K562 (cell line): ENCODE measurements around the gene RASIP1. TPM values are rescaled to one million over a fixed set of nuclear protein-coding genes. Genes with fewer than 3 reads are reported as not detected.
A peak's percentile ranks its signal among the peaks of the same experiment; 100 is the strongest.

ENCODE experiments used
- ATAC-seq: fragments of 200-7000 bp; cut with Tn5 transposase; 3 replicates; pipeline ENCODE4 v1.9.1; 2020; ENCODE audit warnings: moderate library complexity
- BruUV-seq: library from RNA; stranded (reverse); fragments of 400-500 nt; replicated peaks from 2 replicates; lab custom pipeline; 2021; lab: Mats Ljungman, UMichigan
- CTCF ChIA-PET: fragments of 300-600 bp; formaldehyde crosslinking; extraction: SDS; loops from one replicate; lab custom pipeline; 2021; ENCODE audit warnings: low intra/inter-chr PET ratio; lab: Yijun Ruan, JAX
- POLR2A ChIA-PET: fragments of 300-600, 350-650 bp; sonication (Branson Sonifier 250); formaldehyde crosslinking; extraction: SDS; loops from one replicate; lab custom pipeline; 2021; ENCODE audit warnings: antibody characterized with exemption, inconsistent platforms; lab: Yijun Ruan, JAX
- DNase-seq, 4 experiments: peaks; one replicate each; pipeline versions ENCODE4 v3.0.0 to v3.0.0-alpha.2; 2011 to 2018; ENCODE audit warnings: low spot score in 3 of 4, mixed read lengths in 3 of 4; ENCODE audit errors: extremely low read depth in 1 of 4
- FAIRE-seq: peaks from 2 replicates; lab custom pipeline; 2011; peaks lifted over from hg19 to GRCh38; lab: Jason Lieb, UNC
- H2AFZ ChIP-seq: 2 replicates; pipeline ENCODE4 v1.6.0; 2011; ENCODE audit warnings: low read depth, low read length, control low read depth, inconsistent platforms
- H3K27ac ChIP-seq: fragments of 200-600 bp; 3 replicates; pipeline ENCODE4 v1.8.0; 2011; ENCODE audit warnings: low read depth, mild to moderate bottlenecking, control low read depth, inconsistent platforms, low read length, moderate library complexity, mixed read lengths; ENCODE audit errors: extremely low read depth
- H3K27me3 ChIP-seq, 2 experiments: fragments of 300-600 bp in 1 of 2; 2 replicates in 1 of 2; 3 replicates in 1 of 2; pipeline versions ENCODE4 v1.6.0 to v1.8.0; 2011; ENCODE audit warnings: inconsistent platforms in 2 of 2, low read length in 2 of 2, mild to moderate bottlenecking in 1 of 2, mixed read lengths in 1 of 2, moderate library complexity in 1 of 2; ENCODE audit not compliant: control insufficient read depth in 2 of 2, insufficient read depth in 2 of 2
- H3K36me3 ChIP-seq: fragments of 300-600 bp; 3 replicates; pipeline ENCODE4 v1.8.0; 2011; ENCODE audit warnings: mild to moderate bottlenecking, low read length, inconsistent platforms; ENCODE audit not compliant: control insufficient read depth, insufficient read depth
- H3K4me1 ChIP-seq, 2 experiments: fragments of 200-600 bp in 1 of 2; replicated peaks in 1 of 2; 2 replicates in 1 of 2; 3 replicates in 1 of 2; pipeline versions ENCODE4 v1.5.1 to v1.8.0; 2011; ENCODE audit warnings: inconsistent platforms in 2 of 2, low read length in 2 of 2, mild to moderate bottlenecking in 1 of 2, mixed read lengths in 1 of 2, moderate library complexity in 1 of 2; ENCODE audit not compliant: control insufficient read depth in 2 of 2, insufficient read depth in 2 of 2
- H3K4me2 ChIP-seq: 2 replicates; pipeline ENCODE4 v1.6.1; 2011; ENCODE audit warnings: low read length, control low read depth, inconsistent platforms, mixed read lengths; ENCODE audit not compliant: insufficient read depth
- H3K4me3 ChIP-seq: fragments of 200-600 bp; sonication (generic), shearing (Covaris generic); 2 replicates; pipeline ENCODE4 v1.5.1; 2016; ENCODE audit warnings: control low read depth, inconsistent platforms
- H3K79me2 ChIP-seq: fragments of 200-600 bp; 3 replicates; pipeline ENCODE4 v1.8.0; 2011; ENCODE audit warnings: low read length, inconsistent platforms; ENCODE audit not compliant: control insufficient read depth, insufficient read depth
- H3K9ac ChIP-seq, 2 experiments: 2 replicates each; pipeline versions ENCODE4 v1.6.0 to v1.6.1; 2011; ENCODE audit warnings: low read depth in 2 of 2, low read length in 2 of 2, control low read depth in 1 of 2, inconsistent platforms in 1 of 2, mild to moderate bottlenecking in 1 of 2, mixed read lengths in 1 of 2; ENCODE audit not compliant: insufficient read depth in 1 of 2
- H3K9me1 ChIP-seq: one replicate; pipeline ENCODE4 v1.6.0; 2011; ENCODE audit warnings: inconsistent platforms, mild to moderate bottlenecking, low read length, moderate library complexity; ENCODE audit not compliant: control insufficient read depth, insufficient read depth
- H3K9me3 ChIP-seq: replicated peaks from 2 replicates; pipeline ENCODE4 v1.5.1; 2011; ENCODE audit warnings: low read depth, low read length, inconsistent platforms; ENCODE audit not compliant: control insufficient read depth, insufficient read depth
- H4K20me1 ChIP-seq: replicated peaks from 2 replicates; pipeline ENCODE4 v1.6.1; 2011; ENCODE audit warnings: low read length, inconsistent platforms, mixed read lengths; ENCODE audit not compliant: control insufficient read depth, insufficient read depth
- CBFA2T2 ChIP-seq: fragments of 450-650 bp; conservative IDR thresholded peaks from 2 replicates; pipeline ENCODE4 v1.6.1; 2017; ENCODE audit warnings: mild to moderate bottlenecking
- ESRRA ChIP-seq: fragments of 450-650 bp; IDR thresholded peaks from 2 replicates; pipeline ENCODE4 v1.6.1; 2014; ENCODE audit warnings: low read depth, mild to moderate bottlenecking, moderate library complexity, borderline replicate concordance
- GABPB2 ChIP-seq: fragments of 250-450 bp; sonication (Bioruptor Pico); conservative IDR thresholded peaks from 2 replicates; pipeline ENCODE4 v1.5.1; 2021; ENCODE audit warnings: mild to moderate bottlenecking
- KDM2B ChIP-seq: fragments of 250-450 bp; sonication (Bioruptor Pico); IDR thresholded peaks from 2 replicates; pipeline ENCODE4 v1.8.0; 2021; ENCODE audit warnings: mild to moderate bottlenecking, moderate library complexity
- PCBP2 ChIP-seq: fragments of 200-400 bp; formaldehyde crosslinking; IDR thresholded peaks from 2 replicates; pipeline ENCODE4 v1.6.1; 2018; ENCODE audit warnings: low read length, low read depth, mild to moderate bottlenecking, moderate library complexity; ENCODE audit not compliant: poor library complexity, severe bottlenecking
- POLR2A ChIP-seq: fragments of 450-650 bp; conservative IDR thresholded peaks from 2 replicates; pipeline ENCODE4 v1.6.1; 2016
- SAP30 ChIP-seq: fragments of 200-600 bp; sonication (generic); IDR thresholded peaks from 2 replicates; pipeline ENCODE4 v1.6.1; 2012; ENCODE audit warnings: borderline replicate concordance, low read depth, mild to moderate bottlenecking, moderate library complexity, low read length, control low read depth, inconsistent platforms; ENCODE audit not compliant: insufficient read depth, poor library complexity, severe bottlenecking
- SREBF2 ChIP-seq: sonication (generic); formaldehyde crosslinking; IDR thresholded peaks from 2 replicates; pipeline ENCODE4 v1.4.0; 2020; ENCODE audit warnings: mild to moderate bottlenecking, missing genetic modification reagents
- TCF3 ChIP-seq: sonication (generic); formaldehyde crosslinking; IDR thresholded peaks from 2 replicates; pipeline ENCODE4 v1.4.0; 2020; ENCODE audit warnings: mild to moderate bottlenecking, missing genetic modification reagents
- TCF7 ChIP-seq: sonication (generic); IDR thresholded peaks from 2 replicates; pipeline ENCODE4 v1.6.1; 2016; ENCODE audit warnings: antibody characterized with exemption, borderline replicate concordance
- TCF7L2 ChIP-seq: fragments of 150-350 bp; IDR thresholded peaks from 2 replicates; pipeline ENCODE4 v1.6.1; 2016; ENCODE audit warnings: low read depth, mild to moderate bottlenecking, low read length, moderate library complexity
- ZKSCAN1 ChIP-seq: fragments of 150-350 bp; IDR thresholded peaks from 2 replicates; pipeline ENCODE4 v1.6.1; 2016; ENCODE audit warnings: low read depth, low read length
- ZKSCAN3 ChIP-seq: fragments of 250-450 bp; sonication (Bioruptor Pico); IDR thresholded peaks from 2 replicates; pipeline ENCODE4 v1.4.0; 2020
- ZNF316 ChIP-seq: fragments of 450-650 bp; IDR thresholded peaks from 2 replicates; pipeline ENCODE4 v1.6.1; 2016
- ZNF57 ChIP-seq: fragments of 450-650 bp; formaldehyde crosslinking; IDR thresholded peaks from 2 replicates; pipeline ENCODE4 v1.4.0; 2020; ENCODE audit warnings: mild to moderate bottlenecking, moderate library complexity
- ZNF668 ChIP-seq: fragments of 250-450 bp; sonication (Bioruptor Pico); IDR thresholded peaks from 2 replicates; pipeline ENCODE4 v1.8.0; 2022; ENCODE audit warnings: mild to moderate bottlenecking, inconsistent platforms
- WGBS: fragments of 100-300 bp; shearing (Covaris generic); methylation state at CpG from one replicate; pipeline ENCODE4 v1.1.6; 2016; ENCODE audit warnings: low coverage, mixed read lengths; ENCODE audit not compliant: insufficient coverage; ENCODE audit errors: missing lambda C conversion rate; 5-methylcytosine and 5-hydroxymethylcytosine counted together
- in situ Hi-C: fragments of 300-500 bp; cut with MboI; formaldehyde crosslinking; loops from 4 replicates; pipeline ENCODE4 v1.15.0; 2018; ENCODE audit warnings: inconsistent platforms, mixed read lengths
- intact Hi-C: fragments of 100-400 bp; cut with micrococcal nuclease; formaldehyde crosslinking; loops from 2 replicates; pipeline ENCODE4 v1.14.2; 2022
- polyA plus RNA-seq, 8 experiments: library from polyadenylated mRNA; depleted of rRNA in 4 of 8; stranded (reverse) in 5 of 8; unstranded in 3 of 8; fragments of >200 nt; fragmentation: Nextera tagmentation in 2 of 8; fragmentation: Illumina TruSeq in 1 of 8; extraction: Ambion mirVana in 2 of 8; extraction: Trizol in 1 of 8; gene quantifications; 2 replicates each; pipeline versions ENCODE4 v1.2.1 to v1.2.3, GENCODE V29; 2011 to 2014; ENCODE audit warnings: inconsistent platforms in 1 of 8, missing spikeins in 1 of 8
- total RNA-seq, 7 experiments: library from RNA; depleted of rRNA in 6 of 7; stranded (reverse); fragments of >200 nt in 6 of 7; fragmentation: Illumina TruSeq in 2 of 7; extraction: Trizol in 2 of 7; gene quantifications; 2 replicates each; pipeline versions ENCODE4 v1.2.1 to v1.2.3, GENCODE V29; 2011 to 2021; ENCODE audit warnings: low replicate concordance in 1 of 7
- TF ChIP-seq, protein P1 (sequence below): sonication (generic); formaldehyde crosslinking; IDR thresholded peaks from 2 replicates; pipeline ENCODE4 v1.9.0; 2022; ENCODE audit warnings: mild to moderate bottlenecking, missing genetic modification reagents
- TF ChIP-seq, protein P2 (sequence below): fragments of 450-650 bp; IDR thresholded peaks from 2 replicates; pipeline ENCODE4 v1.6.1; 2018; ENCODE audit warnings: mild to moderate bottlenecking, low read depth; ENCODE audit not compliant: partially characterized antibody
- TF ChIP-seq, protein P3 (sequence below): sonication (generic); formaldehyde crosslinking; IDR thresholded peaks from 2 replicates; pipeline ENCODE4 v1.8.1; 2023; ENCODE audit warnings: mild to moderate bottlenecking, missing genetic modification reagents, moderate library complexity

RASIP1 gene
- total and polyA plus RNA-seq, 9 of the 15 experiments (the other 6 are each of a cell fraction or from before 2014, with no cell fraction given): 0.20 to 4.7 (median 1.5) TPM

DNA sequence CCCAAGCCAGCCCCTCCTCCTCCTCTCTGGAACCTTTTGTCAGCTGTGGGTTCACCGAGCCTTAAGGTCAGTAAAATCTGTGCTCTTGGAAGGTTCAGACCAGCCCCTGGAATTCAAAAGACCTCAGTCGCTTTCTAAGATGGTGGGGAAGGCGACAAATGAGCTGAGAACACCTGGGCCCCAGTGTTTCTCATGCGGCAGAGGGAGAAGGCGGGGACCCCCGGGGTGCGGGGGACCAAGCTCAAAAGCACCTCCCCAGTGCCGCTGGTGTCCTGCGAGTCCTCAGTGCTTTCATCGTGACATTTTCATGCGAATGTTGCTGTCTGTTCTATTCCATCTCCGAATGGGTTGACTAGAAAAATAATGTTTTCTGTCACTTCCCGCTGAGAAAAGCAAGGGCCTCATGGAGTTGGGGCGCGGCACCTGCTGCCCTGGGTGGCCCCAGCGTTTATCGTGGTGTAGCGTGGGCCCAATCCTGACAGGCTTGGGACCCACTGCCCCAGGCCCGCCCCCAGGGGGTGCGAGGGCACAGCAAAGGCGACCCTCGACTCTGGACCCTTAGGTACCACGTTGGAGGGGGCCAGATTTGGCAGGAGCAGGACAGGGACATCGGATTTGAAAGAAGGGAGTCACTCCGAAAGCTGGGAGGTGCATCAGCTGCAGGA lies 66.8 kb downstream of the RASIP1 start:
- Histone ChIP-seq H3K27ac (no peak overlapping the region), H3K4me1 (peaks cover 11 to 54% of the 10 kb centered on the region in 2 experiments; a peak in 4 of 5 replicates), H3K4me2 (no peak overlapping the region), H3K9ac (peak overlapping the region in 1 of 2 experiments; percentile 60; a peak in 1 of 4 replicates), H3K36me3 (no peaks in the 10 kb centered on the region), H4K20me1 (no peaks in the 10 kb centered on the region), H3K79me2 (no peaks in the 10 kb centered on the region), H3K9me3 (no peaks in the 10 kb centered on the region), H3K27me3 (no peaks in the 10 kb centered on the region), H3K4me3 (no peak overlapping the region), H2AFZ (no peak overlapping the region), H3K9me1 (no peaks in the 10 kb centered on the region)
- no peak for FAIRE-seq
- no peak for DNase-seq
- CTCF ChIA-PET: no interaction called here
- intact Hi-C loops (loop anchor here (2.0 kb wide), 1 partner anchor 41 kb away; no protein-coding TSS in a partner anchor), in situ Hi-C loops (no loop called here)
- no TSS peak for BruUV-seq
- ATAC-seq: no peak
- POLR2A ChIA-PET: interaction anchor here (0.6 kb wide), 1 partner anchor 1126 kb away, joined by 4 read pairs; no protein-coding TSS in a partner anchor
- 47% methylated on average over 22 of the region's 25 CpGs for WGBS
- TF ChIP-seq ZNF57 (CRISPR knock-in tag): no peak
- TF ChIP-seq SAP30: no peak
- no peak for TF ChIP-seq ZKSCAN3 (CRISPR knock-in tag)
- no peak for TF ChIP-seq TCF7L2
- TF ChIP-seq ESRRA: no peak
- no peak for TF ChIP-seq POLR2A
- no peak for TF ChIP-seq TCF3 (CRISPR knock-in tag)
- no peak for TF ChIP-seq ZNF668 (CRISPR knock-in tag)
- TF ChIP-seq ZNF316: no peak
- no peak for TF ChIP-seq SREBF2 (CRISPR knock-in tag)
- TF ChIP-seq, protein P1, sequence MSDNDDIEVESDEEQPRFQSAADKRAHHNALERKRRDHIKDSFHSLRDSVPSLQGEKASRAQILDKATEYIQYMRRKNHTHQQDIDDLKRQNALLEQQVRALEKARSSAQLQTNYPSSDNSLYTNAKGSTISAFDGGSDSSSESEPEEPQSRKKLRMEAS (CRISPR knock-in tag): no peak
- no peak for TF ChIP-seq CBFA2T2
- no peak for TF ChIP-seq ZKSCAN1
- TF ChIP-seq TCF7: no peak
- TF ChIP-seq KDM2B: no peak
- TF ChIP-seq PCBP2: no peak
- TF ChIP-seq, protein P2, sequence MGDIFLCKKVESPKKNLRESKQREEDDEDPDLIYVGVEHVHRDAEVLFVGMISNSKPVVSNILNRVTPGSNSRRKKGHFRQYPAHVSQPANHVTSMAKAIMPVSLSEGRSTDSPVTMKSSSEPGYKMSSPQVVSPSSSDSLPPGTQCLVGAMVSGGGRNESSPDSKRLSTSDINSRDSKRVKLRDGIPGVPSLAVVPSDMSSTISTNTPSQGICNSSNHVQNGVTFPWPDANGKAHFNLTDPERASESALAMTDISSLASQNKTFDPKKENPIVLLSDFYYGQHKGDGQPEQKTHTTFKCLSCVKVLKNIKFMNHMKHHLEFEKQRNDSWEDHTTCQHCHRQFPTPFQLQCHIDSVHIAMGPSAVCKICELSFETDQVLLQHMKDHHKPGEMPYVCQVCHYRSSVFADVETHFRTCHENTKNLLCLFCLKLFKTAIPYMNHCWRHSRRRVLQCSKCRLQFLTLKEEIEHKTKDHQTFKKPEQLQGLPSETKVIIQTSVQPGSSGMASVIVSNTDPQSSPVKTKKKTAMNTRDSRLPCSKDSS: no peak
- TF ChIP-seq, protein P3, sequence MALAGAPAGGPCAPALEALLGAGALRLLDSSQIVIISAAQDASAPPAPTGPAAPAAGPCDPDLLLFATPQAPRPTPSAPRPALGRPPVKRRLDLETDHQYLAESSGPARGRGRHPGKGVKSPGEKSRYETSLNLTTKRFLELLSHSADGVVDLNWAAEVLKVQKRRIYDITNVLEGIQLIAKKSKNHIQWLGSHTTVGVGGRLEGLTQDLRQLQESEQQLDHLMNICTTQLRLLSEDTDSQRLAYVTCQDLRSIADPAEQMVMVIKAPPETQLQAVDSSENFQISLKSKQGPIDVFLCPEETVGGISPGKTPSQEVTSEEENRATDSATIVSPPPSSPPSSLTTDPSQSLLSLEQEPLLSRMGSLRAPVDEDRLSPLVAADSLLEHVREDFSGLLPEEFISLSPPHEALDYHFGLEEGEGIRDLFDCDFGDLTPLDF (CRISPR knock-in tag): no peak
- no peak for TF ChIP-seq GABPB2
